ENCODE measurements around the gene CREB3L2. TPM values are rescaled to one million over a fixed set of nuclear protein-coding genes. Genes with fewer than 3 reads are reported as not detected.
"Not testable (repeated sequence)": the region's sequence is repeated elsewhere in the genome, so short reads cannot be mapped to it uniquely, and the experiment has no call there.

Gene CREB3L2
- total and polyA plus RNA-seq, 11 donors, result 4.0 to 40.6 (median 21.8) TPM

DNA sequence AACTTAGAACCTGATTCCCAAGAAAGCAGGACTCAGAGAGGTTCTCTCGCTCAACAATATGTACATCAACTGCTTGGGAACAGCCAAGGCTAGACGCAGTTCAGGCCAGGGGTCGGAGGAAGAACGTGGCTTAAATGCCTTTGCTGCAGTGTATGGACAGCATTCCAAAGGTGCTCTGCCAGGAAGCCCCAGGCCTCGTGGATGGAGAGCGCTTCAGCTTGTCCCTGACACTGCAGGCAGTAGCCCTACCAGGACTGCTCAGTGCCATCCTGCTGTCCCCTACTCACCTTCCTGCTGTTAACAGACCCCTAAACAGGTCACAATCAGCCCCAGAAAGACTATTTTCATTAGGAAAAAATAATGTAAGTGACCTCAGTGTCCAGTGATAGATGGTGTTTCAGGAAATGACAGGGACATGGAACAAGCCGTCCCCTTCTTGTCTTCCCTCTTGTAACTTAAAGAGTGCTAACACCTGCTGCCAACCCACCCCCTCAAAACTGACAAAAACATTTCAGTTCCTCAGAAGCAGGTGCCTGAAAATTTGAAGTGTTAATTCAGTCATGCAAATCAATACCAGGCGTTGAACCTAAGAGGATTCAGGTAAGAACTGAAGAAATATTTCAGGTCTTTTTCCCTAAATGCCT lies 16.5 kb downstream of the CREB3L2 start:
- Histone ChIP-seq H3K27me3 (no peaks in the 10 kb centered on the region), H3K9me3 (no peaks in the 10 kb centered on the region), H3K36me3 (no peaks in the 10 kb centered on the region), H3K4me3 (no peak overlapping the region), H3K4me1 (peaks cover 0 to 98% (median 85%) of the 10 kb centered on the region in 12 donors), H3K27ac (peak overlapping the region in 2 of 12 donors; percentile 22 to 56)
- intact Hi-C loops (cut with DNase I), result loop anchor here in 1 of 10 donors (5.0 kb wide), 1 partner anchor 43 kb away; no protein-coding TSS in a partner anchor
- ATAC-seq (no peak), DNase-seq (no peak)
- 72 to 77% (median 73%) methylated on average over 8 of the region's 8 CpGs for WGBS, 4 donors
- TF ChIP-seq POLR2A (IDR thresholded peaks at IDR 0.05), result no peak
- no peak for TF ChIP-seq CTCF (IDR thresholded peaks at IDR 0.05)

DNA sequence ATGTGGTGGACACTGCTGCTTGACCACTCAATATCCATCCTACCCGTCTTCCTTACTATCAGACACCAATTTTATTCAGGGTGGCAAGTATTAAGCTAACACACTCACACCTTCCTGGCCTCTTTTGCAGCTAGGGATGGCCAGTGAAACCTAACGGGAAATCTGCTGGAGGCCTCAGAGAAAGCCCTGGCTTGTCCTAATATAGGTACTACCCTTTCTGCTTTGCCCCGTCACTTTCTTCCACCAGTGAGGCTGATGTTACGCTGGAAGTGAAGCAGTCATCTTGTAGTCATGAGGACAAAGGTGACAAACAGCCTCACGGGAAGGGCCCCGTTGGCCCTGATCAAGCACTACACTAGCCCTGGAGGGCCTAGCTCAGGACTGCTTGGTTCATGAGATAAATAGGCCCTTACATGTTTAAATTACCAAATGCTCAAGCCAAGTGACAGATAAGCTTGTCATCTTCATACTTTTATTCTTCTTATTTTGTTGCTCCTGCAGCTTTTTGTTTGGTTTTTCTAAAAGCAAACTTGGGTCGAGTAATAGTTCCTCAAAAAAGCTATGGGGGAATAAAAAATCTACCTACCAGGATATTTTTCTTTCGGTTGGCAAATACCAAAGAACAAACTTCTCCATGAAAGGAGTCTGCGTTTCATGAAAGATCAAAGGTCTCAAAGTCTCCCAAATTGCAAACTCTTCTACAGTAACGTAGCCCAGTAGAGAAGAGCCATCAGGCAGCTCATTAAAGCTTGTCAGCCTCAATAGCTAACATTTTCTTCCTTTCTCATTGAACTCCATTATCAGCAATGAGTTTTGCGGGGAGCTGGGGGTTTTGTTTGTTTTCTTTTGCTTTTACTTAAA lies 17.5 kb downstream of the CREB3L2 start:
- intact Hi-C loops (cut with DNase I), result loop anchor here in 2 of 10 donors (5.0 kb wide), 1 partner anchor 42 kb away; no protein-coding TSS in a partner anchor
- ATAC-seq, result no peak
- 87 to 92% (median 91%) methylated on average over 11 of the region's 11 CpGs for WGBS, 4 donors
- Histone ChIP-seq H3K4me3 (no peak overlapping the region), H3K27me3 (no peaks in the 10 kb centered on the region), H3K36me3 (no peaks in the 10 kb centered on the region), H3K4me1 (peaks cover 0 to 97% (median 79%) of the 10 kb centered on the region in 12 donors), H3K9me3 (no peaks in the 10 kb centered on the region), H3K27ac (peak overlapping the region in 9 of 12 donors; percentile 7 to 73 (median 44))
- DNase-seq, result no peak
- TF ChIP-seq CTCF (IDR thresholded peaks at IDR 0.05), result no peak
- TF ChIP-seq POLR2A (IDR thresholded peaks at IDR 0.05), result no peak

DNA sequence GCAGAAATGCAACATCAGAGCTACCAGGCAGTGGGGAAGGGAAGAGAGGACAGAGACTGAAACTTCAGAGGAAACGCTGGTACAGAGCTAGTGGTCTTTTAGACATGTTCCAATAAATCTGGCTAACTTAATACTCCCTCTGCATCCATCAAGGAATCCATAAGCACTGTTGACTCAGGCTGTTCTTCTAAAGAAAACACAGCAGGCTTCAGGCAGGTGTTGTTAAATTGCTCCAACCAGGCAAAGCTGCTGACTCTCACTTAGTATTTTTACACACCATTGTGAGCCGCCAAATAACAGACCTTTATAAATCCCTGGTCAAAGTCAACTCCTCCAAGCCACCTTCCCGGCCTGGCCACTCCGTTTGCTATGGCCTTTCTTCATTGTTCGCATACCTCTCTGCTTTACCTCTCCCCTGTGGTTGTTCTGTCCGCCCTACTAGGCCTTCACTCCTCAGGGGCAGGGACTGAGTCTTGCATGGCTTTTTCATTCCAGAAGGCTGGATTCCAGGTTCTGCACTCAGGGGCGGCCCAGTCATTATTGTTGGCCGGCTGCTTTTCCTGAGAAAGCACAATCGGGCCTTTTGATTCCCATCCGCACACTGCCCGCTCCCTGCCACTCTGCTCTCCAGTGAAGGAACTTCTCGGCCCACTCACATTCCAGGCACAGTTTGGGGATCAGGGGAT lies 18.4 kb downstream of the CREB3L2 start:
- no peaks in the 10 kb centered on the region for H3K36me3 ChIP-seq
- 75 to 83% (median 79%) methylated on average over 12 of the region's 12 CpGs for WGBS, 4 donors
- peak overlapping the region in 10 of 12 donors; percentile 7 to 73 (median 41) for H3K27ac ChIP-seq
- H3K4me3 ChIP-seq, result no peak overlapping the region
- peak in 3 of 4 donors; percentile 55 to 68 (median 67) for ATAC-seq
- peak in 4 of 5 donors; percentile 44 to 56 (median 48) for DNase-seq
- no peaks in the 10 kb centered on the region for H3K27me3 ChIP-seq
- TF ChIP-seq CTCF (IDR thresholded peaks at IDR 0.05) (no peak), POLR2A (IDR thresholded peaks at IDR 0.05) (no peak)
- H3K9me3 ChIP-seq, result no peaks in the 10 kb centered on the region
- H3K4me1 ChIP-seq, result peaks cover 0 to 97% (median 78%) of the 10 kb centered on the region in 12 donors
- intact Hi-C loops (cut with DNase I), result loop anchor here in 1 of 10 donors (5.0 kb wide), 1 partner anchor 41 kb away; no protein-coding TSS in a partner anchor

DNA sequence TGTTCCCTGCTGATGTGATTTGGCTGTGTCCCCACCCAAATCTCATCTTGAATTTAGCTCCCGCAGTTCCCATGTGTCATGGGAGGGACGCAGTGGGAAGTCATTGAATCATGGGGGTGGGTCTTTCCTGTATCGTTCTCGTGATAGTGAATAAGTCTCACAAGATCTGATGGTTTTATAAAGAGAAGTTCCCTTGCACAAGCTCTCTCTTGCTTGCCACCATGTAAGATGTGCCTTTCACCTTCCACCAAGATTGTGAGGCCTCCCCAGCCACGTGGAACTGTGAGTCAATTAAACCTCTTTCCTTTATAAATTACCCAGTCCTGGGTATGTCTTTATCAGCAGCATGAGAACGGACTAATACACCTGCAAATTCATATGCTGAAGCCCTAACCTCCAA lies 19.5 kb downstream of the CREB3L2 start:
- not testable (repeated sequence) for DNase-seq, H3K4me3 ChIP-seq, H3K36me3 ChIP-seq, H3K9me3 ChIP-seq, H3K27me3 ChIP-seq, ATAC-seq
- Histone ChIP-seq H3K27ac (peak overlapping the region in 4 of 12 donors; percentile 42 to 78 (median 66)), H3K4me1 (peaks cover 0 to 92% (median 73%) of the 10 kb centered on the region in 12 donors)
- intact Hi-C loops (cut with DNase I), result loop anchor here in 1 of 10 donors (5.0 kb wide), 1 partner anchor 40 kb away; no protein-coding TSS in a partner anchor
- WGBS, 4 donors, result 85 to 94% (median 90%) methylated on average over 6 of the region's 6 CpGs
